ENCODE measurements around the gene CCDC9B.

CCDC9B gene

DNA sequence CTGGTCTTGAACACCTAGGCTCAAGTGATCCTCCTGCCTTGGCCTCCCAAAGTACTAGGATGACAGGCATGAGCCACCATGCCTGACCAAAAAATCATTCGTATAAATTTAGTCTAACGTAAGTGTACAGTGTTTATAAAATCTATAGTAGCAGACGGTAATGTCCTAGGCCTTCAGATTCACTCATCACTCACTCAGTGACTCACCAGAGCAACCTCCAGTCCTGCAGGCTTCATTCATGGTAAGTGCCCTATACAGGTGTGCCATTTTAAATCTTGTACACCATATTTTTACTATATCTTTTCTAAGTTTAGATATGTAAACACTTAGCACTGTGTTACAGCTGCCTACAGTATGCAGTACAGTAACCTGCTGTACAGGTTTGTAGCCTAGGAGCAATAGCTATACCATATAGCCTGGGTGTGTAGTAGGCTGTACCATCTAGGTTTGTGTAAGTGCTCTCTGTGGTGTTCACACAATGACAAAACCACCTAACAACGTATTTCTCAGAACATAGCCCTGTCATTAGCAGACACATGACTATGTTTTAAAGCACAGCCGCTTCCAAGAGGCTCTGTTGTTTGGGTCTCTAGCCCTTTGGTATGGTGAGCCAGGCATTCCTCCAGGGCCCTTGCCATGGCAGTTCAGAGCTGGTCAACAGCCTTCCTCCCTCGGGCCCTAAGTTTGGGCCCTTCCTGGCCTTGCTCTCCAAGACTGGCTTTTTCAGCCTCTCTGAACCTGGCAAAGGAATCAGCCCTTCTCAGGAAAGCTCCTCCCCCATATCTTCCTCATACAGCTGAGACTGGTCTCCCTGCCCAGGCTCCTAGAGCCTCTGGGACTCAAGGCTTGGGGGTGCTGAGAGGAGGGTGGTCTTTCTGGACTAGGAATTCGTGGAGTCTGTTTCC, 1.9 kb upstream of the CCDC9B start:
- Histone ChIP-seq H3K9me3 (no peaks in the 10 kb centered on the region), H3K4me1 (ENCODE audit: control insufficient read depth in 1 of 2, insufficient read depth in 1 of 2, low read depth in 1 of 2, low read length in 1 of 2) (peaks cover 5 to 22% of the 10 kb centered on the region in 2 experiments), H3K27ac (no peak overlapping the region), H3K36me3 (no peaks in the 10 kb centered on the region), H3K4me3 (ENCODE audit: low read depth in 1 of 2, low read length in 1 of 2) (no peak overlapping the region), H3K27me3 (no peaks in the 10 kb centered on the region)
- TF ChIP-seq, protein P1, sequence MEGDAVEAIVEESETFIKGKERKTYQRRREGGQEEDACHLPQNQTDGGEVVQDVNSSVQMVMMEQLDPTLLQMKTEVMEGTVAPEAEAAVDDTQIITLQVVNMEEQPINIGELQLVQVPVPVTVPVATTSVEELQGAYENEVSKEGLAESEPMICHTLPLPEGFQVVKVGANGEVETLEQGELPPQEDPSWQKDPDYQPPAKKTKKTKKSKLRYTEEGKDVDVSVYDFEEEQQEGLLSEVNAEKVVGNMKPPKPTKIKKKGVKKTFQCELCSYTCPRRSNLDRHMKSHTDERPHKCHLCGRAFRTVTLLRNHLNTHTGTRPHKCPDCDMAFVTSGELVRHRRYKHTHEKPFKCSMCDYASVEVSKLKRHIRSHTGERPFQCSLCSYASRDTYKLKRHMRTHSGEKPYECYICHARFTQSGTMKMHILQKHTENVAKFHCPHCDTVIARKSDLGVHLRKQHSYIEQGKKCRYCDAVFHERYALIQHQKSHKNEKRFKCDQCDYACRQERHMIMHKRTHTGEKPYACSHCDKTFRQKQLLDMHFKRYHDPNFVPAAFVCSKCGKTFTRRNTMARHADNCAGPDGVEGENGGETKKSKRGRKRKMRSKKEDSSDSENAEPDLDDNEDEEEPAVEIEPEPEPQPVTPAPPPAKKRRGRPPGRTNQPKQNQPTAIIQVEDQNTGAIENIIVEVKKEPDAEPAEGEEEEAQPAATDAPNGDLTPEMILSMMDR (IDR thresholded peaks at IDR 0.05), result no peak

DNA sequence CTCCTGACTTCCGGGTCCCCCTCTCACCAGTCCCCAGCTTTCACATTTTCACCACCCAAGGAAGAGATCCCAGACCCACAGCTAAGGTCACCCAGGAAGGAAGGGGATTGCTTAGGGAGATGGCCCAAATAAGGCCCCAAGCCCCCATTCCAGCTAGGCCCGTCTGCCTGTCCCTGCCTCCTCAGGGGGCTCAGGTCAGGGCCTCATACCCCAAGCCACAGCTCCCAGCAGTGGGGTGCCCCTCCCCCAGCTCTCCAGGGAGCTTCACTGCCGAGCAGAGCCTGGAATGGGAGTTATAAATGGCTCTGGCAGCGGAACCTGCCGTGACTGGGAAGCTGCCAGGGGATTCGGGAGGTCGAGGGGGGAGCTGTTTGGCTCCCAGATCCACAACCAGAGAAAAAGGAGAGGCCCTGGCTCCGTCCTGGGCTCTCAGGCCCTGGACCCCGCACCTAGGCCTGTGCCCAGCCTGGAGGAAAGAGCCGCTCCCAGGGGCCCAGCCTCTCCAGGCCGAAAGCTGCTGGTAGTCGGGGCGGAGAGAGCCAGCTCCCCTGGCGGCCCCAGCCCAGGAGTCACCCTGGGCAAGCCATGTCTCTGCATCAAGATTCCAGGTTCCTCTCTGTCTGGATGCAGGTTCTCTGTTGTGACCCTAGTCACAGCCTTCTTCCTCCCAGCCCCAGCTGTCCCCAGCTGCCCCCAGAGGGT, 550 bp downstream of the CCDC9B start:
- Histone ChIP-seq H3K4me1 (ENCODE audit: control insufficient read depth in 1 of 2, insufficient read depth in 1 of 2, low read depth in 1 of 2, low read length in 1 of 2) (peaks cover 19 to 44% of the 10 kb centered on the region in 2 experiments), H3K4me3 (ENCODE audit: low read depth in 1 of 2, low read length in 1 of 2) (no peak overlapping the region), H3K9me3 (no peaks in the 10 kb centered on the region), H3K27ac (no peak overlapping the region), H3K36me3 (no peaks in the 10 kb centered on the region), H3K27me3 (no peaks in the 10 kb centered on the region)
- TF ChIP-seq, protein P1 (IDR thresholded peaks at IDR 0.05), result no peak

DNA sequence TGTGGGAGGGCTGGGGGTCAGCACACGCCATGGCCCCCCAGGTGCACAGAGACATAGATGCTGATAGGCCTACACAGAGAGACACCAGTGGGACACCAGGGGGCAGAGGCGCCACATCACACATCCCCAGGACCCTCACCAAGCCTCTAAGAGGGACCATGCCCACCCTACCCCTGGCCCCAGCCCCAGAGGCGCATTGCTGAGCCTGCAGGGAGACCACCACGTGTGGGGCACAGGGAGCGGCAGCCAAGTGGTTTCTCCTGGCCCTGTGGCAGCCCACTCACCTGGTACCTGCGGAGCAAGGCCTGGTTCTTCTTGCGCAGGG, 1.2 kb downstream of the CCDC9B start:
- H3K27me3 ChIP-seq, result no peaks in the 10 kb centered on the region
- H3K9me3 ChIP-seq, result no peaks in the 10 kb centered on the region
- peaks cover 25 to 46% of the 10 kb centered on the region in 2 experiments for H3K4me1 ChIP-seq (ENCODE audit: control insufficient read depth in 1 of 2, insufficient read depth in 1 of 2, low read depth in 1 of 2, low read length in 1 of 2)
- H3K36me3 ChIP-seq, result no peaks in the 10 kb centered on the region
- no peak overlapping the region for H3K27ac ChIP-seq
- TF ChIP-seq, protein P1 (IDR thresholded peaks at IDR 0.05), result no peak
- no peak overlapping the region for H3K4me3 ChIP-seq (ENCODE audit: low read depth in 1 of 2, low read length in 1 of 2)

DNA sequence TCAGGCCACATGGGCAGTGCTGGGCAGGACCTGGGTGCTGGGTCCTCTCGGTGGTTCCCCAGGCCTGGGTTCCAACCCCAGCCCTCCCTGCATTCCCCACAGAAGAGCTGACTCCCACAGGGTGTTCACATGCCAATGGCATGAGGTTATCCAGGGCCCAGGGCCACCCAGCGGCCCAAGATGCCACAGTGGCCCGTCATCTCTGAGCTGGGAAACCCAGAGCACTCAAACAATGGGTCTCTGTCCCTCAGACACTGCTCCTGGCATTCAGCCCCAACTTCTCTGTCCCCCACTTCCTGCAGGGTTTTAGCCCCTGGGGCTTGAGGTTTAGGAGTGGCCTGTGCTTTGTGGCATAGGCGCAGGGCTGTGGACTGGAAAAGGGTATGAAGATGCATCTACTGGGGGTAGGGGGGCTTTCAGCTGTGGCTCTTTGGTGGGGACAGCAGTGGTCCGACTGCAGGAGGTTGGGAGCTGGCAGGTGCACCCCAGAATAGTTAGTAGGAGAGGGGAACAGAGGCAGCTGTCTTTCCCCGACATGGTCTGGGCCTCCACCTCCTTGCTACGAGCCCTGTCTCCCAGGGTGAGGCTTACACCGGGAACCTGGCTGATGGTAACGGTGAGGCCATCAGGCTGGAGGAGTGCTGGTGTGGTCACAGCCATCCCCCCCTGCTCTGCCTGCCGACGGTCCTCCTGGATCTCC, 1.7 kb downstream of the CCDC9B start:
- no peaks in the 10 kb centered on the region for H3K9me3 ChIP-seq
- no peaks in the 10 kb centered on the region for H3K27me3 ChIP-seq
- H3K27ac ChIP-seq, result no peak overlapping the region
- TF ChIP-seq, protein P1 (IDR thresholded peaks at IDR 0.05), result no peak
- H3K36me3 ChIP-seq, result no peaks in the 10 kb centered on the region
- no peak overlapping the region for H3K4me3 ChIP-seq (ENCODE audit: low read depth in 1 of 2, low read length in 1 of 2)
- peaks cover 30 to 49% of the 10 kb centered on the region in 2 experiments for H3K4me1 ChIP-seq (ENCODE audit: control insufficient read depth in 1 of 2, insufficient read depth in 1 of 2, low read depth in 1 of 2, low read length in 1 of 2)

DNA sequence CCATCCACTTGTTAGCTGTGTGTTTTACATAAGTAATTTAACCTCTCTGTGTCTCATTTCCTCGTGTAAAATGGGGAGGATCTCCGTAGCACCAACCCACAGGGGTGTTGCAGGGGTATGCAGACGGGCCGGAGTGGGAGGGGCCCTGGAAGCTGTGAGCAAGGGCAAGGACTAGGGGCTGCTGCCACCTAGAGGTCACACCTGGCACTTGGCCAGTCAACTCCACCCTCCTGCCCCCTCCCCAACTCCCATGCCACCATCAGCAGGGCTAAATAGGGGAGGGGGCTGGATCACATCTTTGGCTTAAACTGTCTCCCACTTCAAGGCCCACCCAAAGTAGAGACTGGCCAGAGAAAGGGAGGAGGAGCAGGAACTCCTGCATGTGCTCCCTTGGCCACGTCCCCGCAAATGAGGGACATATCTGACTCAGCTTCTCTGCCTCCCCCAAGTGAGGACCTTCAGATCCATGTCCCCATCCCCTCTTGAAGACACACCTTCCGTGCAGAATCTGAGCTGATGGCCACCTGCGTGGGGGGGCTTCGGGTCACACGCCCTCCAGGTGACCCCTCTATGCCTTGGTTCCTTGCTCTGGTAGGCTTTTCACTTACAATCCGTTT, 2.6 kb downstream of the CCDC9B start:
- Histone ChIP-seq H3K36me3 (no peaks in the 10 kb centered on the region), H3K4me1 (ENCODE audit: control insufficient read depth in 1 of 2, insufficient read depth in 1 of 2, low read depth in 1 of 2, low read length in 1 of 2) (peaks cover 39 to 58% of the 10 kb centered on the region in 2 experiments), H3K27ac (no peak overlapping the region), H3K27me3 (no peaks in the 10 kb centered on the region), H3K4me3 (ENCODE audit: low read depth in 1 of 2, low read length in 1 of 2) (no peak overlapping the region), H3K9me3 (no peaks in the 10 kb centered on the region)
- TF ChIP-seq, protein P1 (IDR thresholded peaks at IDR 0.05), result peak; percentile 92
